Fibroblast of pulmonary artery (primary cell): Measurements from ENCODE around the gene TRIL.

Experiments
- DNase-seq: peaks from one replicate; pipeline ENCODE4 v3.0.0-alpha.2; 2010; ENCODE audit warnings: low read depth
- H3K4me3 ChIP-seq: replicated peaks from 2 replicates; pipeline ENCODE4 v1.5.1; 2011; ENCODE audit warnings: low read depth, mild to moderate bottlenecking, control low read depth, low read length, moderate library complexity
- CTCF ChIP-seq: IDR thresholded peaks from 2 replicates; pipeline ENCODE4 v1.5.1; 2011; ENCODE audit warnings: mild to moderate bottlenecking, control low read depth, low read length, inconsistent platforms; ENCODE audit errors: missing control alignments

Gene TRIL

DNA sequence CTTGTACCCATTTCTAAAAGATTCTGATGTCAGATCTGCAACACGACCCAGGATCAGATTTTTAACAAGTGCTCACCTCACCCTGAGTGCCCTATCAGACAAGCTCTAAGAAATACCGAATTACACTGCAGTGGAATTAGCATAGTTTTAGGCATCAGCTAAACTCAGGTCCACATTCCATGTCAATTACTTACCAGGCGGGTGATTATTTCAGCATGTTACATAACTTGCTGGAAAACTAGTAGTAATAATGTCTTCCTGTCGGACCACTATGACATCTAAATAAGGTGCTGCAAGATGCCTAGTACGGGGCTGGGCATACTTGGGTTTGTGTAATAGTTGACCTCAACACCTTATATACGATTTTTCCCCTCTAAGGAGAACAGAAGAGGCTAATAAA lies 21.0 kb downstream of the TRIL start:
- no peak overlapping the region for H3K4me3 ChIP-seq
- DNase-seq = no peak
- TF ChIP-seq CTCF = no peak

GRCh38 chr7:28933846-28934320 lies 24.2 kb downstream of the TRIL start:
- TF ChIP-seq CTCF = no peak
- H3K4me3 ChIP-seq = no peak overlapping the region
- DNase-seq = no peak

GRCh38 chr7:28931565-28931964 lies 26.6 kb downstream of the TRIL start:
- H3K4me3 ChIP-seq = no peak overlapping the region
- no peak for TF ChIP-seq CTCF
- no peak for DNase-seq

DNA sequence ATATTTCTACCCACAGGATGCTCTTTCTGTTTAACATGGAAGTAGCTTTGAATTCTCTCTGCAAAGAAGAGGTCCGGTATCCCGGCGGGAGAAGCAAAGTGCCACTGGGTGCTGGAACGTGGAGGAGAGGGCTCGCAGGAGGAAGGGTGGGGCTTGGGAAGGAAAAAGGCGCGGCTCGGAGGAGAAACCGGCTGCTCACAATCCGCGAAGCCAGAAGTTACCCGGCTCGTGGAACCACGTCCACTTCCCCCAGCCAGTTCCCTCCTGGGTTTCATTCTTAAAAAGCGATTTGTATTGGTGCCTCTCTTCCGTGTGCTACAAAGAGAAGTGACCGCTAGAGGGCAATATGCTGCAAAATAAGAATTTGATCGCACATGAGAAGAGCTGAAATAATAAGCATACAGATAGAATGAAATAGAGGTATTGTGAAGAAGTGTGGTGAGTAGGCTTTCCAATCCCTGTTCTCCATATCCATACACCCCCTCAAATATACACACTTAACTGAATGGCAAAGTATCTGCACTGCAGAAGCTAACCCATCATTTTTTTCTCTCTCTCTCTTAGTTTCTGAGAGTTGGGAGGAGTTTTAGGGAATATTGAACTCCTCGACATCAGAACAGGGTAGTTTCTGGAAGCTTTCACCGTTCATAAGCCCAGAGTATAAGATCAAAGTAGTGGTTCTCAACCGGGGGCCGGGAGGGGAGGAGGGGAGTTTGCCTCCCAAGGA lies 31.1 kb downstream of the TRIL start:
- peak overlapping the region; percentile 69 for H3K4me3 ChIP-seq
- TF ChIP-seq CTCF = peak; percentile 82
- peak; percentile 94 for DNase-seq

DNA sequence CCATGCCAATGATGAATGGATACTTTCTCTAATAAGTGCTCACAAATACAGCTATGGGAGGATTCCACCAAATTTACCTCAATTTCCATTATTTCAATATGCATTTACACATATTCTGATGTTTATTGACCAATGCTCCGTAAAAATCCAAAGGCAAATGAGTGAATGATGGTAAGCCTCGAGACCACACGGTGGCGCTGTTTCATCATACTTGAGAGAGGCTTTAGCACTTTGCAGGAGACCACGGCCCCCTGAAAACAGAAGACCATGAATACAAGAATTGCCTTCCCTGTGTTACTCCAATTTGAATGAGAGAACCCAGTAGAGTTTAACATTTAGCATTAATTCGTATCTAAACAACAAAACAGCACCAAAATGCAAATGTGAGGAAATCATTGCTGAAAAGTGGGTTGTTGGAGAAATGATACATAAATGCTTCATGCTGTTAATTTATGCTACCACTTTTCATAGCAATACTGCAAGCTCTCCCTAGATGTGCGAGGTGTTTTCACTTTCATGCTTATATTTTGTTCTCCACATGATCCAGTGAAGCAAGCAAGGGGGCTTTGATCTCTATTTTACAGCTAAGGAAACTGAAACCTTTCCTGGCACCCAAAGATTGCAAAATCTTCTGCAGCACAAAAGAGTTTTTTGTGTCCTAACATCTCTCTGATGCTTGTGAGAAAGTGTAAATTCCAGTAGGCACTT lies 35.4 kb downstream of the TRIL start:
- no peak overlapping the region for H3K4me3 ChIP-seq
- peak; percentile 75 for TF ChIP-seq CTCF
- DNase-seq = peak; percentile 86

DNA sequence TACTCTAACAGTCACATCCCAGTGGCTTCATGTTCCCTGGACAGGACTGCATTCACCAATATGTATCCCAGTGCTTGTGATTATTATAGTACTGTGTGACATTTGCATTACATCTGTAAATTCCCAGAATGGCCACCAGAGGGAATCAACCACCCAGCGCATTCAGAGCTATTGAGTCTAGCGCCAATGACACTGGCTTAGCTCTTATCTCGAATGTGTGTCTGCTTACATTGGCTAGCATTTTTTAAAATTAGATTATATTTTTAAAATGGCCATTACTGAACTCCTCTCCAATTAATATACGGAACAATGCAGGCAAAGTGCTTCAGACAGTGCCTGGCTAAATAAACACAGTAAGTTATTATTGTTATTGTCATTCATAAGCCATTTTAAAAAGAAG lies 36.3 kb downstream of the TRIL start:
- no peak overlapping the region for H3K4me3 ChIP-seq
- peak; percentile 93 for TF ChIP-seq CTCF
- peak; percentile 79 for DNase-seq
